HG03095 (cell line): ENCODE data around the gene RPL3.

Experiments used
- ATAC-seq: cut with Tn5 transposase; IDR thresholded peaks from one replicate; pipeline ENCODE4 v1.9.1; 2021; ENCODE audit warnings: moderate library complexity; ENCODE audit not compliant: unreplicated experiment

Gene RPL3

DNA sequence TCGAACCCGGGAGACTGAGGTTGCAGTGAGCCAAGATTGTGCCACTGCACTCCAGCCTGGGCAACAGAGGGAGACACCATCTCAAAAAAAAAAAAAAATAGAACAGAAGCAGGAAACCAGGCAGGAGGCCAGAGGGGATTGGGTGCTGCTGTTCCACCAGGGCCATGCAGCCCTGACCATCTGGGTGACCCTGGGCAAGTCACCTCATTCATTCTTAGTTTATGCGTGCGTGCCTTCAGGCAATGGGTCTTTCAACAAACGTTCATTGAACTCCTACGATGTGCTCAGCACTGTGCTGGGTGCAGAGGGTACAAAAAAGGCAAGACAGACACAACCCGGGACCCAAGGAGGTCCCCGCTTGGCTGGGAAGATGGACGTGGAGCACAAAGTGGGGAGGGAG is 18.3 kb downstream of the RPL3 start:
- no peak for ATAC-seq

DNA sequence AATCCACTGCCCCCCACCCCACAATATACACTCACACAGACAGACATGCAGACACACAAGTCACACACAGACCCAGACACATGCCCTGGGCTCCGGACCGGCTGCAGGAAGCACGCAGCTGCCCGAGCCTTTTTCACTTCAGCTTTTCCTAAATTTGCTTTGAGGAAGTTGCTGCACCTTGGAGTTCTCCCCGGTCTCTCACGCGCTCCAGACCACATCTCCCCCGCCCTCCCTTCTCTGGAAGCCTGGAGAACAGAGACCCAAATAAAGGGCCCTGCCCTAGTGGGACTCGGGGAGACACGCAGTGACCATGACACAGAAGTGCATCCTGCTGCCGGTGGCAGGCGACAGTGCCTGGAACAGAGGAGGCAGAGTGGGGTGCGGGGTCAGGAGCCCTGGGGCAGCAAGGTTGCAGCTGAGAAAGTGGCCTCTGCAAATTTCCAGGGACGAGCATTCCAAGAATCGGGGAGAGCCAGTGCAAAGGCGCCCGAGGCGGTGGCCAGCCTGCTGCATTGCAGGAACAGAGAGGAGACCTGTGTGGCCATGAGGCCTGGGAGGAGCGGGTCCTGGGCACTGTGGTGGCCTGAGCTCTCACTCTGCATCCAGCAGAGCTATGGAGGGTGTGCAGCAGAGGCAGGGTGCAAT is 19.1 kb downstream of the RPL3 start:
- ATAC-seq = no peak

DNA sequence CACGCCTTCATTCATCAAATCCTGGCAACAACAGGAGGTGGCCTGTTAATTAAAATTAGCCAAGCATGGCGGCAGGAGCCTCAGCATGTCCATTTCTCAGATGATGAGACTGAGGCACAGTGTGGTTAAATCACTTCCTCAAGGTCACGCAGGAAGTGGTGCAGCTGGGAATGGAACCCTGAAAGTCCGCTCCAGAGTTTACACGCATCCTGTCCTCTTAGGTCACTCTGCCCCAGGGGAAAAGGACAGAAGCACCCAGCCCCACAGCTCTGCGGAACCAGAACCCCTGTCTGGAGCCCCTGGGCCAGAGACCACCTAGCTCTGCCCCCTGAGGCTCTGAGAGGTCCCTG is 19.6 kb downstream of the RPL3 start:
- ATAC-seq = no peak

DNA sequence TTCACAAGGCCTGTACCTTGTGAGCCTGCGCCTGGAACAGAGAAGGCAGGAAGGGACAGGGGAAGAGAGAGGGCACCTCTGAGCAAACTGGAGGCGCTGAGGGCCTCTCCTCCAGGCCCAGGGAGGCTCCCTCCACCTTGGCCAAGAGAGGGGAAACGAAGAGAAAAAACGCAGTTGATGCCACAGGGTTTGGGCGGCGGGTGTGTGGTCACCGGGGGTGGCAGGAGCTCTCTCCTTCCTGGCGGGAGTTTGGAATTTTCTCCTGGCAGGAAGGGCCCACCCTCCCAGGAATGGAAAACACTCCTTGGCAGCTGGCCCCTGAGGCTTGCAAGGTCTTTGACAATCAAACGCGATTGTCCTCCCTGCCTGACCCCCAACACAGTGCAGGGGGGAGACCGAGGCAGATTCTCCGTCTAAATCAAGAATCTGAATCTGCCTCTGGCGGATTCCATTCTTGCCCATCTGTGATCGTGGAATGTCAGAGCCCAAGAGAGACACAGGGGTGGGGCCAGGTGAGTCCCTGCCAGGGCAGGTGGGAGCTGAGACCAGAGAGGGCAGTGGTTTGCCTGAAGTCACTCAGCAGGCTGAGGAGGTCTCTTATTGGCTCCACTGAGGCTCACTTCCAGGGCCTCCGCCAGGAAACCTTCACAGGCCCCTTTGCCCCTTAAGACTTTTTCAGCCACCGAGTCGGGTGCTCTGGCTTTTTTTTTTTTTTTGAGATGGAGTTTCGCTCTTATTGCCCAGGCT is 21.0 kb downstream of the RPL3 start:
- ATAC-seq = no peak

DNA sequence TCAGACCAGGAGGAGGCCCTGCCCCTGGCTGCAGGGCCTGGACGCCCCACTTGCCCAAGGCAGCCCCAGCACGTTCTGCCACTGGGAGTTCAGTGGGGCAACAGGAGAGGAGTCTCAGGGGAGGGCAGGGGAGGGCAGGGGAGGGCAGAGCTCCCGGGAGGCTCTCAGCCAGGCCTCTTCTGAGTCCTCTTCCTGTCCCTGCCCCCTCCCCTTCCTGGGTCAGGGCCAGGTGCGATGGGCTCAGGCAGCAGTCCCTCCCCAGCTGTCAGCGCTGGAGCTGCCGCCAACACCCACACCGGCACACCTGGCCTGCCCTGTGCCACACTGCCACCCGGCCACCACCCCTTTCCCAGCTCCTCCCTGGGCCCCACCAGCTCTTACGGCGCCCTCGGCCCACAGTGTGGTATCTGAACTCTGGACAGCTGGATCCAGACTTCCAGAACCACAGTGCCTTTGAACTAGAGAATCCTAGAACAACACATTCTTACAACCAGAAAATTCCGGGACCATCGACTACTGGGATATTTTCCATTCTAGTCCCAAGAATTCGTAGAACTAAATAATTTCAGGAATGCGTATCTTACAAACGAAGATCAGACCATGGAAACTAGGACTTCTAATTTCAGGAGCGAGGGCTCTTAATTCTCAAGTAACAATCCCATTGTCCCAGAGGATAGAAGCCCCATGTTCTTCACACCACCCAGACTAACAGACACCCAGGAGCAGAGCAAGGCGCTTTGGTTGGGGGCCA is 21.8 kb downstream of the RPL3 start:
- ATAC-seq = no peak

DNA sequence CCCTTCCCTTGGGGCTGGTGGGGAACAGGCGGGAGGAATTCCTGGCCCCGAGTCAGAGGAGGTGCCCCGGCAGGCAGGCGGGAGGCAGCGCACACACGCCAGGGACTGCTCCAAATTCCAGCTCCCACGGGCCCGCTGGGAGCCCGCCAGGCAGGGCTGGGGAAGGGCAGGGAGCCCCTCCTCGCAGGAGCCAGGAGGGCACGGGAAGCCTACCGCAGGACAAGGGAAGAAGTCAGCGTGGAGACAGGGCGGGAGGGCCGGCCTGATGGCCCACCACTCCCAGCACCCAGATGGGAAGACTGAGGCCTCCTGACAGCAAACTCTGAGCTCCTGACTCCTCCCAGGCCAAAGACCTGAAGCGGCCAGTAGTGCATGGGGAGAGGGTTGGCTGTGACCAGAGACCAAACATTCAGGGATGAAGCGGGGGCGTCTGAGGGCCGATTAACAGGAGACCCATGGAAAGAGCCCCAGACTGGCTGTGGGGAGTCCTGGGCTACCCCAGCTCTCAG is 22.4 kb downstream of the RPL3 start:
- ATAC-seq = no peak

DNA sequence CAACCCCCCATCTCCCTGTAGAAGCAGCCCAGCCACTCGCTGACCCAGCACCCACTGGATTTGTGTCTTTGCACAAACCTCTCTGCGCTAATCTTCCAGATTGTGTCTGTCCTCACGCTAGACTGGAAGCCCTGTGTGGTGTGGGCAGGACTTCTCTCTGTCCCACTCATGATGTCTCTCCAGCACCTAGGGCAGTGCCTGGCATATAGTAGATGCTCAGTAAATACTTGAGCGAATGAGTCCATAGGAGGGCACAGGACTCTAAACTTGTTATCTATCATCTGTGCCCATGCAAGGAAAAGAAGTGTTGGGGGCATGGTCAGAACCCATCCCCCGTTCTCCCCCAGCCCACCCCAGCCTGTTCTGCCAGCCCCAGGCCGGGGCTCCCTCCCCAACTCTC is 22.9 kb downstream of the RPL3 start:
- no peak for ATAC-seq

DNA sequence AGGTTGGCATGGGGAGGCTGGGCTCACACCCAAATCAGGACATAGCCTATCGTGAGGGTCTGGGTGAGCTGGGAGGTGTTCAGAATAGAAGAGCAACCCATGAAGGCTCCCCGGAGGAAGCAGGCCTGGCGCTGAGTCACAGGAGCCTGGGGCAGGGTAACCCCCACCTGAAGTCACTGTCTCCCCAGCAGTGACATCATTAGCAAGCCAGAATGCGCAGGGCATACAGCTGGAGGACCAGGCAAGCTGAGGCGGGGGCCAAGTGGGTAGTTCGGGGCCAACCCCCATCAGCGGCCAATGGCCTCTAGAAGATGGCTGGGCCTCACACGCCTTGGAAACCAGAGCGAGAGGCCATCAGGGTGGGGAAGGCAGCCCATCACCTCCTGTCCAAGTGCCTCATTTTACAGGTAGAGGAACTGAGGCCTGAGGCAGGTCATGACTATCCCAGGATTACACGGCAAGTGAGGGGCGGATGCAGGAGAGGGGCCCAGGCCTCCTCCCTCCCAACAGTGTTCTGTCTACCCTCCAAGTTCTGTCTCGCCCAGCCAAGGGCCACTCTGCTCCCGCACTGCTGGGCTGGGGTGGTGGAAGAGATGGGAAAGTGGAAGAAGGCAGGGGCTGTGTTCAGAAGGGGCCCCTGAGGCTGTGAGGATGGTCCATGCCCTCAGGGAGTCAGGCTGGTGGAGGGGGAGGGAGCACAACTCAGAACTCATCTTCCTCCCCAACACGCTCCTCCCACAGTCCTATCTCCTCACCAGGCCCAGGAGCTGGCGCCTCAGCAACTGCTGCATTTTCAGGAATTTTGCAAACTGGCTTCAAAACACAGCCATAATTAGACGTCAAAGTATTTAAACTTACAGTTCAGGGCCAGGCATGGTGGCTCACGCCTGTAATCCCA is 24.6 kb downstream of the RPL3 start:
- ATAC-seq = no peak

DNA sequence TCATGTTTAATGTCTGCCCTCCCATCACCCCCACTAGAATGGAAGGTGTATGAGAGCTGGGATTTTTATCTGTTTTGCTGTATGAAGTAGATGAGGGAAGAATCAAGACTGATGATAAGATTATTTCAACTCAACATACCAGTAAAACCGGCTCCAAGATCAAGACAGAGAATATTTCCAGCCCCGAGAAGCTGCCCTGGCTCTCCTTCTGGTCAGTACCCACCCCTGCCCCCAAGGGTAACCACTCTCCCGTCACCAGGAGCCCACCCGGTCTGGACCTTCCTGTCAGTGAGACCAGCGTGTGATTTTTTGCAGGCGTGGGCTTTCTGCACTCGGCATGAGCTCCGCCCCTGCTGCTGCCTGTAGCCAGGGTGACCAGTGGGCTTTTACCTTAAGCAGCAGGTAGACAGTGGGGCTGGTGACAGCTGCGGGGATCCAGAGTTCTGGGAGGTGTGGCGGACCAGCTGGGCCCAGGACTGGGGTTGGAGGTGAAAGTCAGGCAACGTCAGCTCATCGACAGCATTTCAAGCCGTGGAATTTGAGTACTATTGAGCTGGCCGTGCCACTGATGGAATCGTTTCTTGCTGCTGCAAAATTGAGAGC is 25.6 kb downstream of the RPL3 start:
- ATAC-seq = no peak

DNA sequence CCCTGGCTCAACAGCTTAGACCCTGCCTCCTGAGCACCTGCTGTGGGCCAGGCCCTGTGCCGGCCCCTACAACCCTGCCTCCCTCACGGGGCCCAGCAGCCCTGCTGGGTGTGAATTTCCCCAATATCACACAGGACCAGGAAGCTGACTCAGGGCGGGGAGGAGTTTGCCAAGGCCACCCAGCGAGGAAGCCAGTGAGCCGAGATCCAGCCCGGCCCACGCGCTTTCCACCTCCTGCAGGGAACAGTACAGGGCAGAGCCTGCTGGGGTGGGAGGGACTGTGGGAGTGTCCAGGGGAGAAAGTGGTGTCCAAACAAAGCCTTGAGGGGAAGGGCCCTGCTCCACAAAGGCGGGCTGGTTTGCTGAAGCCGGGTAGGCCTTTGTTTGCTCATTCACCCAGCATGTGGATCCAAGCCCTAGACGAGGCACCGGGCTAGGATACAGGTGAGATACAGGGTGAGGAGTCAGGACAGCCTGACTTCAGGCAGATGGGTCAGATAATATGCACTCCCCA is 26.8 kb downstream of the RPL3 start:
- ATAC-seq = no peak

DNA sequence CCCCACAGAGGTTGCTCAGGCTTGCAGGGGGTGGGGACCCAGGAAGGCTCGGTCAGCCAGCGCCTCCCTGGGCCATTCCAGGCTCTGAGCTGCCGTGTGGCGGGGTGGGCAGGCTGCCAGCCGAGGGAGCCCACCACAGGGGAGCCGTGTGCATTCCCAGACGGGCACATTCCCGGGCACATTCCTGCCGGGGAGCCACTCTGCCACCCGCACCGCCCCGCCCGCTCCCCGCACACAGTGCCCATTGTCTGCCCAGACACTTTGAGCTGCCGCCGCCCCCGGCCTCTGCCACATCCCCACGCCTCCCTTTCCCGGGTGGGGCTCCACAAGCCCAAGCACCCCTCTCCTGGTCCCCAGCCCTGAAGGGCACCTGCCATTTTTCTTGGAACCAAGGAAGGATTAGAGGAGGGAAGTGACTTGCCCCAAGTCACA is 27.4 kb downstream of the RPL3 start:
- no peak for ATAC-seq

DNA sequence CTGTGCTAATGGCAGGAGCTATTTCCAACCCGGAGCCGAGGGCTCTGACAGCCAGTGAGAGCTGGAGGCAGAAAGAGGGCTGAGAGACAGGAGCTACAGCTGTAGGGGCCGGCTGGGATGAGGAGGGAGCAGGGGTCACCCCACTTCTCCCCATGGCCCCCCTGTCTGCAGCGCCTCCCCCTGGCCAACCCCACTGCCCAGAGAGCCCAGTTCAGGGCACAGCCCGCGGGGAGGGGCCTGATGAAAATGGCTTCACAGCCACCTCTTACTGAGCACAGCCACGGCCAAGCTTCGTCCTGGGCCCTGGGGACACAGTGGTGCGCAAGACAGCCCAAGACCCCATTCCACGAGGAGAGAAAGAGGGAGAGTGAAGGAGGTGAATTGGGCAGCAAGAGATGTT is 27.9 kb downstream of the RPL3 start:
- no peak for ATAC-seq

DNA sequence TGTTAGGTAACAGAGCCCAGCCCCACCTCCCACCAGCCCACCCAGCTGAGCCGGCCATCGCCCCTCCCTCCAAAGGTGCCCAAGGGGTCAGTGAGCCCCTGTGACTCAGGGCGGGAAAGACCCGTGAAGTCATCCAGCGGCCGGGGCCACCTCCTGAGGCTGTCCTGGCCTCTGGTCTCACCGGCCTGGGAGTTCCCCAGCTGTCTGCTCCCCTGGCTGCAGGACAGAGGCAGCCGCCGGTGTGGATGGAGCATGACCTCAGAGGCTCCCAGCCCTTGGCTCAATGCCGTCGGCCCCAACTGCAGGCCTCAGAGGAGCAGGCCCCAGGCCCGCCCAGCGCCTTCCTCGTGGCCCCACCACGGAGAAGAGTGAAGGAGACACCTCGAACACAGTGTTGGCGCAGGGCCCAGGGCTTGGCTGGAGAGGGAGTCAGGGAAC is 28.7 kb downstream of the RPL3 start:
- ATAC-seq = no peak

DNA sequence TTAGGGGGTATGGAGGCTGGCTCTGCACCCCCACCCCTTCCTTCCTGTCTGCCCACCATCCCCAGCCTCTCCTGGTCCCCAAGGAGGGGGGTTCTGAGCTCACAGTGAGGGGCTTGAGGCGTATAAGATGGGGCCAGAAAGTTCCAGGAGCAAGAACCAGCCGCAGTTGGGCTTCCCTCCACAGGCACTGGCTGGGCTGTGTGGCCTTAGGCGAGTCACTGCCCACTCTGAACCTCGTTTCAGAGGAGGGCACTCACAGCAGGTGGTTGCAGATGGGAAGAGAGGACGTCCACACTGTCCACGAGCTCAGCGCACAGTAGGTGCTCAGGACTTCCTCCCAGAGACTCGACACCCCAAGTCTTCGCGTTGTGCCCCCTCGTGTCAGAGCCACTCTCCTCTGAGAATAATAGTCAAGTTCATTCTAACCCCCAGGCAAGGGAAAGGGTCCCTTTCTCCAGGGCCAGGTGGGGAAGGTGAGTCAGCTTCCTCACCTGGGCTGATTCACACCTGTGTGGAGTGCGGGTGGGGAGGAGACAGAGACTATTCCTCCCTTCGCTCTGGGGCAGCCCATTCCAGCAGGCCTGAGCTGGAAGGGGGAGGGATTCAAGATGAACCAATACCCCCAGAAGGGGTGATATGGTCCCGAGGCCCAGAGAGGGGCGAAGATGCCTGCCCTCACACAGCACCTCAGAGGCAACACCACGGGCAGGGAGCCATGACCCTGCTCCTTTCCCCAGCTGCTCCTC is 29.3 kb downstream of the RPL3 start:
- no peak for ATAC-seq

DNA sequence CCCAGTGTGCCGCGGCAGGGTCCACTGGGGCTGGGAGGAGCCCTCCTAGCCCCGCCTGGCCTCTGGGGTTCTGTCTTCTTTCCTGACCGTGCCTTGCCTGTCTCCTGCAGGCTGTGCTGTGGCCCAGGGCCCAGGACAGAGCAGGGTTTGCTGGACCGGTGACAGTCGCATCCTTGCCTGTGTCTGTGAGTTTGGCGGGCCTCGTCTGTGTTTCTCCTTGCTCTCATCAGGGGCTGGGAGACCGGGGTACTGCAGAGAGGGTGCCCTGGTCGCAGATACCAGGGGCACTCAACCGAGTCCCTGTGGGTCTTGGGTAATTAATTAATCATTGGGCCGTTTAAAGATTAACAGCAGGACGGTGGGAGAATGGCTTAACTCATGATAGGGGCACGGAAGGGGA is 29.9 kb downstream of the RPL3 start:
- no peak for ATAC-seq

DNA sequence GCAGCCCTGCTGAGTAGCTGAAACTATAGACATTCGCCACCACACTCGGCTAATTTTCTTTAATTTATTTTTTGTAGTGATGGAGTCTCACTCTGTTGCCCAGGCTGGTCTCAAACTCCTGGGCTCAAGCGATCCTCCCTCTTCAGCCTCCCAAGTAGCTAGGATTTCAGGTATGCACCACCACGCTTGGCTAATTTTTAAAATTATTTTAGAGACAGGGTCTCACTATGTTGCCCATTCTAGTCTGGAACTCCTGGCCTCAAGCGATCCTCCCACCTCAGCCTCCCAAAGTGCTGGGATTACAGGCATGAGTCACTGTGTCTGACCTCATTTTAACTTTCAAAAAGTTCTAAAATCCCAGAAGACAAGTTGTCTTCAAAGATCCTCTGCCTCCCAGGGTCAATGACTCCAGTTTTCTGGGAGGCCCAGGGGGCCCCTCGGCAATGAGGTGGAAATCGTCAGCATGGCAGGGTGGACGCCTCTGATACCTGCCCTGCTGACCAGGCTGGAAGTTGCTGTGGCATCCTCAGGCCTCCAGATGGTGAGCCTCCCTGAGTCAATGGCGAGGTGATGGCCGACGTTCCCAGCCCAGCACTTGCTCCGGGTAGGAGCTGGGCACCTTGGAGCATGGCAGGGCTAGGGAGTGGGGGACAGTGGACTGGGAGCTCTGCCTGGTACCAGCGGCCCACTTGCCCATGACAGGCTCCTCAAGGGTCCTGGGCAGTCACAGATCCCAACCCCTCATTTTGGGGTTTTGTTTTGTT is 31.1 kb downstream of the RPL3 start:
- ATAC-seq = no peak

DNA sequence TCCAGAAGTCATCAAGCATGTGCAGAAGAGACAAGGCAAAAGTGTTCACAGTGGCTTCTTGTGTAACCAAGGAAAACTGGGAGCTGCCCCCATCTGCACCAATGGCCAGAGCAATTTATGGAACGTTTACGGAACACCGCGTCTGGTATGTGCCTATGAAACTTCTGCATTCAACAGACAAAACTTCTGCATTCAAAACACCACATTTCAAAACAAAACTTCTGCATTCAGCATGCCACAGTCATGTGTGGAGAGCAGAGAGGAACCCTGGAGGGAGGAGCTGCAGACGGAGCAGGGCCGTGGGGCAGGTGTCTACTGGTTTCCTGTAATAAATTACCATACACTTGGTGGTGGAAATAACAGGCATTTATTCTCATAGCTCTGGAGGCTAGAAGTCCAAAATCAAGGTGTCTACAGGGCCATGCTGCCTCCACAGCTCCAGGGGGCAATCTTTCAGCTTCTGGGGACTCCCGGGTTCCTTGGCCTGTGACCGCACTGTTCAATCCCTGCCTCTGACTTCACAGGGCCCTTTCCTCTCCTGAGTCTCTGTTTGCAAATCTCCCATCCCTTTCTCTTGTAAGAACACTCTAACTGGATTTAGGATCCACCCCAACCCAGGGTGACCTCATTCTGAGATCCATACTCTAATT is 32.2 kb downstream of the RPL3 start:
- no peak for ATAC-seq

DNA sequence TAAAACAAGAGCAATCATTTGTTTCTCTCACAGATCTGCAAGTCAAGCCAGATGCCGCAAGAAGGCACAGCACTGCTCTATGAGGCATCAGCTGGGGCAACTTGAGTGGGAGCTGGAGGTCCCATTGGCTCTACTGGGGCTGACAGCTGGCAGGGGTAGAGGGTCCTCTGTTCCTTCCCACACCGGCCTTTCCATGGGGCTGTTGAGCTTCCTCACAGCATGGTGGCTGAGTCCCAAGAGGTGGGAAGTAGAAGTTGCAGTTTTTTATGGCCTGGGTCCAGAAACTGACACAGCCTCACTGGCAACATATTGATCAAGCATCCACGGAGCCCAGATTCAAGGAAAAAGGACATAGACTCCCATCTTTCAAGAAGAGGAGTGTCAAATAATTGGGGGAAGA is 34.4 kb downstream of the RPL3 start:
- ATAC-seq = no peak
